HCT116 (cell line): ENCODE data around the gene SMYD3. TPM values are rescaled to one million over a fixed set of nuclear protein-coding genes. Genes with fewer than 3 reads are reported as not detected.

Experiments used
- ATAC-seq: fragments of 200-7000 bp; cut with Tn5 transposase; 2 replicates; pipeline ENCODE4 v1.9.1; 2020; ENCODE audit warnings: mild to moderate bottlenecking, moderate library complexity
- BruUV-seq: library from RNA; stranded (reverse); fragments of 400-500 nt; replicated peaks from 2 replicates; lab custom pipeline; 2021; lab: Mats Ljungman, UMichigan
- CTCF ChIA-PET: fragments of 300-600 bp; sonication (Branson Sonifier 250); formaldehyde crosslinking; loops from one replicate; lab custom pipeline; 2021; ENCODE audit warnings: antibody characterized with exemption; lab: Charles Lee
- POLR2A ChIA-PET: fragments of 300-600, 350-600 bp; sonication (Branson Sonifier 250); formaldehyde crosslinking; loops from one replicate; lab custom pipeline; 2021; ENCODE audit warnings: antibody characterized with exemption; lab: Charles Lee
- RAD21 ChIA-PET, 2 experiments: fragments of 300-600 bp; sonication (Branson Sonifier 250); formaldehyde crosslinking; loops; one replicate each; lab custom pipeline; 2023; ENCODE audit warnings: low total read pairs in 2 of 2; ENCODE audit not compliant: uncharacterized antibody in 2 of 2, unreplicated experiment in 2 of 2, low non-redundant PET in 1 of 2; lab: Charles Lee
- DNase-seq: peaks from one replicate; pipeline ENCODE4 v3.0.0-alpha.2; 2010; ENCODE audit warnings: low read depth, low spot score
- H2AFZ ChIP-seq: fragments of 200-600 bp; shearing (Covaris generic), sonication (generic); 2 replicates; pipeline ENCODE4 v1.6.1; 2017; ENCODE audit warnings: low read depth, mixed run types, mixed read lengths, antibody characterized with exemption, low read length; ENCODE audit not compliant: poor library complexity, severe bottlenecking
- H3K27ac ChIP-seq: 2 replicates; pipeline ENCODE4 v1.5.1; 2012; ENCODE audit warnings: low read depth, low read length
- H3K27me3 ChIP-seq: fragments of 200-600 bp; sonication (generic); 2 replicates; pipeline ENCODE4 v1.6.1; 2016; ENCODE audit warnings: mixed run types, low read length, mixed read lengths; ENCODE audit not compliant: insufficient read depth
- H3K36me3 ChIP-seq, 2 experiments: fragments of 200-500 bp in 1 of 2; fragments of 200-600 bp in 1 of 2; sonication (Bioruptor generic) in 1 of 2; sonication (generic) in 1 of 2; 2 replicates each; pipeline versions ENCODE4 v1.5.1 to v1.6.1; 2014 to 2016; ENCODE audit warnings: low read length in 2 of 2, inconsistent platforms in 1 of 2, mixed read lengths in 1 of 2, mixed run types in 1 of 2; ENCODE audit not compliant: insufficient read depth in 2 of 2, control insufficient read depth in 1 of 2
- H3K4me1 ChIP-seq, 2 experiments: fragments of 200-600 bp in 1 of 2; sonication (generic) in 1 of 2; 2 replicates each; pipeline versions ENCODE4 v1.5.1 to v1.6.1; 2012 to 2017; ENCODE audit warnings: low read length in 2 of 2, inconsistent platforms in 1 of 2, mild to moderate bottlenecking in 1 of 2, mixed read lengths in 1 of 2, mixed run types in 1 of 2, moderate library complexity in 1 of 2; ENCODE audit not compliant: insufficient read depth in 2 of 2, control insufficient read depth in 1 of 2
- H3K4me2 ChIP-seq: fragments of 200-600 bp; sonication (generic); 2 replicates; pipeline ENCODE4 v1.6.1; 2017; ENCODE audit warnings: mixed run types, low read length, mixed read lengths
- H3K4me3 ChIP-seq, 2 experiments: fragments of 200-600 bp in 1 of 2; sonication (generic) in 1 of 2; replicated peaks in 1 of 2; 2 replicates each; pipeline ENCODE4 v1.5.1; 2011 to 2016; ENCODE audit warnings: low read length in 2 of 2, control low read depth in 1 of 2, low read depth in 1 of 2, mild to moderate bottlenecking in 1 of 2, mixed read lengths in 1 of 2, mixed run types in 1 of 2
- H3K79me2 ChIP-seq: fragments of 200-600 bp; sonication (generic); 2 replicates; pipeline ENCODE4 v1.6.1; 2017; ENCODE audit warnings: mild to moderate bottlenecking, mixed run types, low read length, moderate library complexity, mixed read lengths; ENCODE audit not compliant: insufficient read depth
- H3K9ac ChIP-seq: fragments of 200-600 bp; sonication (generic); 2 replicates; pipeline ENCODE4 v1.6.1; 2016; ENCODE audit warnings: low read length, mixed read lengths
- H3K9me2 ChIP-seq: fragments of 200-600 bp; sonication (generic), shearing (Covaris generic); 2 replicates; pipeline ENCODE4 v1.6.1; 2017; ENCODE audit warnings: mixed run types, mild to moderate bottlenecking, moderate library complexity; ENCODE audit not compliant: insufficient read depth
- H3K9me3 ChIP-seq, 2 experiments: fragments of 200-500 bp in 1 of 2; fragments of 200-600 bp in 1 of 2; sonication (Bioruptor generic) in 1 of 2; sonication (generic) in 1 of 2; 2 replicates each; pipeline ENCODE4 v1.6.1; 2014 to 2017; ENCODE audit warnings: low read length in 2 of 2, mixed read lengths in 2 of 2, inconsistent platforms in 1 of 2, low read depth in 1 of 2, mild to moderate bottlenecking in 1 of 2, mixed run types in 1 of 2, moderate library complexity in 1 of 2; ENCODE audit not compliant: control insufficient read depth in 1 of 2, insufficient read depth in 1 of 2
- H4K20me1 ChIP-seq: fragments of 200-600 bp; sonication (generic), shearing (Covaris generic); 2 replicates; pipeline ENCODE4 v1.6.1; 2017; ENCODE audit warnings: mixed run types, mild to moderate bottlenecking, moderate library complexity; ENCODE audit not compliant: insufficient read depth
- CBX3 ChIP-seq: IDR thresholded peaks from 2 replicates; pipeline ENCODE4 v1.6.1; 2012; ENCODE audit warnings: low read depth
- EGR1 ChIP-seq: IDR thresholded peaks from 2 replicates; pipeline ENCODE4 v1.6.1; 2012; ENCODE audit warnings: low read depth
- ELF1 ChIP-seq: IDR thresholded peaks from 2 replicates; pipeline ENCODE4 v1.6.1; 2012; ENCODE audit warnings: low read depth, borderline replicate concordance
- EZH2 ChIP-seq: fragments of 200-600 bp; sonication (generic); IDR thresholded peaks from 2 replicates; pipeline ENCODE4 v1.6.1; 2017; ENCODE audit warnings: antibody characterized with exemption, mixed run types
- EZH2phosphoT487 ChIP-seq: fragments of 200-600 bp; IDR thresholded peaks from 2 replicates; pipeline ENCODE4 v1.6.1; 2018; ENCODE audit warnings: antibody characterized with exemption, borderline replicate concordance
- JUND ChIP-seq: IDR thresholded peaks from 2 replicates; pipeline ENCODE4 v1.6.1; 2012
- POLR2AphosphoS5 ChIP-seq: IDR thresholded peaks from 2 replicates; pipeline ENCODE4 v1.6.1; 2011; ENCODE audit warnings: mild to moderate bottlenecking, low read depth, low read length, moderate library complexity
- SP1 ChIP-seq: IDR thresholded peaks from 2 replicates; pipeline ENCODE4 v1.6.1; 2012; ENCODE audit warnings: low read depth
- YY1 ChIP-seq: IDR thresholded peaks from 2 replicates; pipeline ENCODE4 v1.6.1; 2011; ENCODE audit warnings: low read length, low read depth, moderate library complexity, mild to moderate bottlenecking; ENCODE audit not compliant: insufficient replicate concordance; ENCODE audit errors: extremely low read depth
- ZNF274 ChIP-seq: fragments of 200-500 bp; sonication (Bioruptor generic); IDR thresholded peaks from 2 replicates; pipeline ENCODE4 v1.6.1; 2014; ENCODE audit warnings: mild to moderate bottlenecking, low read depth, low read length, inconsistent platforms
- intact Hi-C: fragments of 100-400 bp; cut with micrococcal nuclease; formaldehyde crosslinking; loops from 2 replicates; pipeline ENCODE4 v1.10.0; 2022
- total RNA-seq: library from RNA; stranded (reverse); gene quantifications from one replicate; pipeline ENCODE4 v1.2.1, GENCODE V29; 2021; ENCODE audit not compliant: unreplicated experiment
- TF ChIP-seq, protein P1 (sequence below): IDR thresholded peaks from 2 replicates; pipeline ENCODE4 v1.6.1; 2012
- TF ChIP-seq, protein P2 (sequence below): IDR thresholded peaks from 2 replicates; pipeline ENCODE4 v1.6.1; 2012; ENCODE audit warnings: low read depth

SMYD3 gene
- total RNA-seq, 1 experiment from 2014 or later, result 33.6 TPM

DNA sequence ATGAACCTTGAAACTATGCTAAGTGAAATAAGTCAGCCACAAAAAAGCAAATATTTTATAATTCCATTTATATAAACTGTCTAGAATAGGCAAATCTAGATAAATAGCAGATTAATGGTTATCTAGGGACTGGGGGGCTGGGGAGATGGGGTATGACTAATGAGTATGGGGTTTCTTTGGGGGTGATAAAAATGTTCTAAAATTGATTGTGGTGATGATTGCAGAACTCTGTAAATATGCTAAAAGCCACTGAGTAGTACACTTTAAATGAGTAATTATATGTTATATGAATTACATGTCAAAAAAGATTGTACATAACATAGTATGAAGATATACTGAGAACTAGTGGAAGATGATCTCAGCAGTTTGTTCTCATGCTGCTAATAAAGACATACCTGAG is 677.3 kb downstream of the SMYD3 start:
- no peak overlapping the region for H3K4me3 ChIP-seq
- H3K9me3 ChIP-seq, result no peaks in the 10 kb centered on the region
- BruUV-seq, result no TSS peak
- ATAC-seq, result no peak
- RAD21 ChIA-PET, result no interaction called here
- H2AFZ ChIP-seq, result no peak overlapping the region
- no peaks in the 10 kb centered on the region for H3K4me1 ChIP-seq
- no peaks in the 10 kb centered on the region for H4K20me1 ChIP-seq
- intact Hi-C loops, result no loop called here
- CTCF ChIA-PET, result no interaction called here
- DNase-seq, result no peak
- no peaks in the 10 kb centered on the region for H3K27me3 ChIP-seq
- H3K9ac ChIP-seq, result no peak overlapping the region
- H3K9me2 ChIP-seq, result no peaks in the 10 kb centered on the region
- TF ChIP-seq EZH2, result no peak
- TF ChIP-seq, protein P1, sequence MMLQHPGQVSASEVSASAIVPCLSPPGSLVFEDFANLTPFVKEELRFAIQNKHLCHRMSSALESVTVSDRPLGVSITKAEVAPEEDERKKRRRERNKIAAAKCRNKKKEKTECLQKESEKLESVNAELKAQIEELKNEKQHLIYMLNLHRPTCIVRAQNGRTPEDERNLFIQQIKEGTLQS, result no peak
- TF ChIP-seq CBX3, result no peak
- no peak for TF ChIP-seq ZNF274
- TF ChIP-seq EGR1, result no peak
- TF ChIP-seq, protein P2, sequence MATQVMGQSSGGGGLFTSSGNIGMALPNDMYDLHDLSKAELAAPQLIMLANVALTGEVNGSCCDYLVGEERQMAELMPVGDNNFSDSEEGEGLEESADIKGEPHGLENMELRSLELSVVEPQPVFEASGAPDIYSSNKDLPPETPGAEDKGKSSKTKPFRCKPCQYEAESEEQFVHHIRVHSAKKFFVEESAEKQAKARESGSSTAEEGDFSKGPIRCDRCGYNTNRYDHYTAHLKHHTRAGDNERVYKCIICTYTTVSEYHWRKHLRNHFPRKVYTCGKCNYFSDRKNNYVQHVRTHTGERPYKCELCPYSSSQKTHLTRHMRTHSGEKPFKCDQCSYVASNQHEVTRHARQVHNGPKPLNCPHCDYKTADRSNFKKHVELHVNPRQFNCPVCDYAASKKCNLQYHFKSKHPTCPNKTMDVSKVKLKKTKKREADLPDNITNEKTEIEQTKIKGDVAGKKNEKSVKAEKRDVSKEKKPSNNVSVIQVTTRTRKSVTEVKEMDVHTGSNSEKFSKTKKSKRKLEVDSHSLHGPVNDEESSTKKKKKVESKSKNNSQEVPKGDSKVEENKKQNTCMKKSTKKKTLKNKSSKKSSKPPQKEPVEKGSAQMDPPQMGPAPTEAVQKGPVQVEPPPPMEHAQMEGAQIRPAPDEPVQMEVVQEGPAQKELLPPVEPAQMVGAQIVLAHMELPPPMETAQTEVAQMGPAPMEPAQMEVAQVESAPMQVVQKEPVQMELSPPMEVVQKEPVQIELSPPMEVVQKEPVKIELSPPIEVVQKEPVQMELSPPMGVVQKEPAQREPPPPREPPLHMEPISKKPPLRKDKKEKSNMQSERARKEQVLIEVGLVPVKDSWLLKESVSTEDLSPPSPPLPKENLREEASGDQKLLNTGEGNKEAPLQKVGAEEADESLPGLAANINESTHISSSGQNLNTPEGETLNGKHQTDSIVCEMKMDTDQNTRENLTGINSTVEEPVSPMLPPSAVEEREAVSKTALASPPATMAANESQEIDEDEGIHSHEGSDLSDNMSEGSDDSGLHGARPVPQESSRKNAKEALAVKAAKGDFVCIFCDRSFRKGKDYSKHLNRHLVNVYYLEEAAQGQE, result no peak
- no peak overlapping the region for H3K27ac ChIP-seq
- H3K36me3 ChIP-seq, result no peaks in the 10 kb centered on the region
- no peaks in the 10 kb centered on the region for H3K79me2 ChIP-seq
- POLR2A ChIA-PET, result no interaction called here
- no peak overlapping the region for H3K4me2 ChIP-seq

DNA sequence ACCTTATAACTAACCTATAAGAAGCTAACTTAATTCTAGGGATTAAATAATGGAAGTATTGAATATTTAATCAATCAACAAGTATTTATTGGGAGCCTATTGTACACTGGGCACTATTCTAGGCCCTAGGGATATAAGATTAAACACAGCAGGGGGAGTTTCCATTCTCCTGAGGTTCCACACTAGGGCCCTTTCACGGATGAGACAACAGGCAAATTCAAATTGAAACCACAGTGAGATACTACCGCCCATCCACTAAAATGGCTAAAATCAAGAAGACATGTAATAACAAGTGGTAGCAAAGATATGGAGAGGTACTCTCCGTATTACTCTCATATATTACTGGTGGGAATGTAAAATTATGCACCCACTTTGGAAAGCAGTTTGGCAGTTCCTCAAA is 677.9 kb downstream of the SMYD3 start:
- no peaks in the 10 kb centered on the region for H3K4me1 ChIP-seq
- DNase-seq, result no peak
- POLR2A ChIA-PET, result no interaction called here
- CTCF ChIA-PET, result no interaction called here
- no peaks in the 10 kb centered on the region for H3K36me3 ChIP-seq
- H3K9me2 ChIP-seq, result no peaks in the 10 kb centered on the region
- no peak overlapping the region for H2AFZ ChIP-seq
- RAD21 ChIA-PET, result no interaction called here
- H3K9me3 ChIP-seq, result no peaks in the 10 kb centered on the region
- no peaks in the 10 kb centered on the region for H3K79me2 ChIP-seq
- no peak overlapping the region for H3K27ac ChIP-seq
- H3K4me2 ChIP-seq, result no peak overlapping the region
- intact Hi-C loops, result no loop called here
- no peak for ATAC-seq
- BruUV-seq, result no TSS peak
- H3K9ac ChIP-seq, result no peak overlapping the region
- H4K20me1 ChIP-seq, result no peaks in the 10 kb centered on the region
- H3K4me3 ChIP-seq, result no peak overlapping the region
- no peaks in the 10 kb centered on the region for H3K27me3 ChIP-seq
- TF ChIP-seq EGR1 (no peak), SP1 (no peak), ELF1 (no peak), YY1 (no peak), JUND (no peak), EZH2phosphoT487 (no peak), POLR2AphosphoS5 (no peak)
- TF ChIP-seq, protein P2, result no peak
